22Rv1 (cell line): ENCODE measurements around the gene PRKAG3.

Source experiments
- H3K27ac ChIP-seq: fragments of 450-650 bp; 2 replicates; pipeline ENCODE4 v1.5.1; 2017
- ZFX ChIP-seq: fragments of 450-650 bp; IDR thresholded peaks from 2 replicates; pipeline ENCODE4 v1.6.1; 2017; ENCODE audit warnings: antibody characterized with exemption, borderline replicate concordance
- TF ChIP-seq, protein P1 (sequence below): fragments of 450-650 bp; IDR thresholded peaks from 2 replicates; pipeline ENCODE4 v1.5.1; 2017; ENCODE audit warnings: mild to moderate bottlenecking

The PRKAG3 gene

GRCh38 chr2:218871345-218872302 is 40.0 kb upstream of the PRKAG3 start:
- TF ChIP-seq, protein P1, sequence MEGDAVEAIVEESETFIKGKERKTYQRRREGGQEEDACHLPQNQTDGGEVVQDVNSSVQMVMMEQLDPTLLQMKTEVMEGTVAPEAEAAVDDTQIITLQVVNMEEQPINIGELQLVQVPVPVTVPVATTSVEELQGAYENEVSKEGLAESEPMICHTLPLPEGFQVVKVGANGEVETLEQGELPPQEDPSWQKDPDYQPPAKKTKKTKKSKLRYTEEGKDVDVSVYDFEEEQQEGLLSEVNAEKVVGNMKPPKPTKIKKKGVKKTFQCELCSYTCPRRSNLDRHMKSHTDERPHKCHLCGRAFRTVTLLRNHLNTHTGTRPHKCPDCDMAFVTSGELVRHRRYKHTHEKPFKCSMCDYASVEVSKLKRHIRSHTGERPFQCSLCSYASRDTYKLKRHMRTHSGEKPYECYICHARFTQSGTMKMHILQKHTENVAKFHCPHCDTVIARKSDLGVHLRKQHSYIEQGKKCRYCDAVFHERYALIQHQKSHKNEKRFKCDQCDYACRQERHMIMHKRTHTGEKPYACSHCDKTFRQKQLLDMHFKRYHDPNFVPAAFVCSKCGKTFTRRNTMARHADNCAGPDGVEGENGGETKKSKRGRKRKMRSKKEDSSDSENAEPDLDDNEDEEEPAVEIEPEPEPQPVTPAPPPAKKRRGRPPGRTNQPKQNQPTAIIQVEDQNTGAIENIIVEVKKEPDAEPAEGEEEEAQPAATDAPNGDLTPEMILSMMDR: no peak
- TF ChIP-seq ZFX: no peak
- no peak overlapping the region for H3K27ac ChIP-seq

- no peak overlapping the region for H3K27ac ChIP-seq
- TF ChIP-seq, protein P1: no peak
- no peak for TF ChIP-seq ZFX
Measured at GRCh38 chr2:218870984-218871344, 39.4 kb upstream of the PRKAG3 start.

- TF ChIP-seq ZFX: no peak
- TF ChIP-seq, protein P1: no peak
- H3K27ac ChIP-seq: no peak overlapping the region
Measured at GRCh38 chr2:218869064-218869463, 37.5 kb upstream of the PRKAG3 start.

DNA sequence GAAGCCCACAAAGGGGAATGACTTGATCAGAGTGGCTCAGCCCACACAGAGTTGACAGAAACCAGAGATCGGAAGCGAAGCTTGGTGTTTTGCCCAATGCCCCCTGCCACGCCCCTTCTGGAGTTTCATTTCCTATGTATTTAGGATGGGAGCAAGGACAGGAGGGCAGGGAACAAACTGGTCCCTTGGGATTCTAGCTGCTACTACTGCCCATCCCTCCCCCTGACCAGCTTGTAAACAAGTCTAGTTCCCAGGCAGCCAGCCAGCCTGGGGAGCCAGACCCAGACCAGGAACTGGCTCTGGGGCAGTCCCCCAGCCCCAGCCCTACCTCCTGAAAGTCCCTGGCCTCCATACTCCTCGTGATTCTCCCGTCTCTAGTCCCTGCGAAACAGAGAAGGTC is 36.3 kb upstream of the PRKAG3 start:
- no peak for TF ChIP-seq ZFX
- TF ChIP-seq, protein P1: no peak
- H3K27ac ChIP-seq: no peak overlapping the region

DNA sequence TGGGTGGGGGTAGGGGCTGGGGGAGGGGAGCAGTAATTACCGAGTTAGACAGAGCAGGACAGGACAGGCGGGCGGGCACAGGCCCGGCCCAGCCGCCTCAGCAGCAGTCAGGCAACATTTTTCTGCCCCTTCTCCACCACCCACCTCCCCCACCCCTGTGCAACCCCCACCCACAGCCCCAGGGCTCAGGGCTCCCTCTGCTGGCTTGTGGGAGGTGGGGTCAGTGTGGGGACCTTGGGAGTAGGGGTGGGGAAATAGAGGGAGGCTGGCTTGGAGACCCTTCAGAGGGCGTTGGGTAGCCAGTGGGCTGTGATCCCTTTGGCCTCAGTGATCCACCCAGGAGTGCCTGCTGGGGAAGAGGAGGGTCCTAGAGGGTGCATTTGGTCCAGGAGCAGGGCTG is 34.4 kb upstream of the PRKAG3 start:
- TF ChIP-seq ZFX: no peak
- TF ChIP-seq, protein P1: no peak

GRCh38 chr2:218865396-218865795 is 33.8 kb upstream of the PRKAG3 start:
- TF ChIP-seq, protein P1: no peak
- TF ChIP-seq ZFX: no peak
- no peak overlapping the region for H3K27ac ChIP-seq

More for the DNA sequence above, 34.4 kb upstream of the PRKAG3 start:
- H3K27ac ChIP-seq: no peak overlapping the region

GRCh38 chr2:218863021-218863520 is 31.5 kb upstream of the PRKAG3 start:
- no peak for TF ChIP-seq ZFX
- TF ChIP-seq, protein P1: no peak
- H3K27ac ChIP-seq: no peak overlapping the region
